Measurements from ENCODE around the gene MRI1. TPM values are rescaled to one million over a fixed set of nuclear protein-coding genes. Genes with fewer than 3 reads are reported as not detected.

The MRI1 gene
- total and polyA plus RNA-seq, 2 donors (not counting 3 experiments of a cell fraction or from before 2014, with no cell fraction given), result 56.2 to 63.2 TPM

GRCh38 chr19:13803038-13803437 lies 38.7 kb downstream of the MRI1 start:
- H3K36me3 ChIP-seq (ENCODE audit: control insufficient read depth in 2 of 2, extremely low read depth in 1 of 2, insufficient read depth in 2 of 2, low read length in 2 of 2), result peaks cover 3 to 34% of the 10 kb centered on the region in 2 experiments
- DNase-seq (ENCODE audit: low read depth, low spot score) (no peak), FAIRE-seq (no peak)
- intact Hi-C loops (cut with micrococcal nuclease), result no loop called here
- no peaks in the 10 kb centered on the region for H4K20me1 ChIP-seq (replicated peaks; ENCODE audit: control insufficient read depth, extremely low read depth, insufficient read depth, low read length)
- dilution Hi-C loops (cut with MboI; ENCODE audit: extremely low pct_ligation_motif_present, low sequenced_read_pairs), result no loop called here
- H3K27me3 ChIP-seq (ENCODE audit: control insufficient read depth in 2 of 2, insufficient read depth in 2 of 2, low read length in 2 of 2), result no peaks in the 10 kb centered on the region
- no peak overlapping the region for H3K27ac ChIP-seq (ENCODE audit: insufficient read depth, low read depth, low read length)
- POLR2A ChIA-PET, result no interaction called here
- H3K4me2 ChIP-seq (ENCODE audit: insufficient read depth, low read length), result no peak overlapping the region
- no peak for TF ChIP-seq GATA2 (IDR thresholded peaks at IDR 0.05; ENCODE audit: insufficient read depth, insufficient read length, low read depth, low read length)
- no peak for TF ChIP-seq FOS (IDR thresholded peaks at IDR 0.05; ENCODE audit: borderline replicate concordance, insufficient read depth, low read length)
- TF ChIP-seq EZH2 (IDR thresholded peaks at IDR 0.05; ENCODE audit: borderline replicate concordance, low read depth, low read length, severe bottlenecking), result no peak
- no peak for TF ChIP-seq POLR2A (IDR thresholded peaks at IDR 0.05; ENCODE audit: low read depth, low read length)
- no peak for TF ChIP-seq MAX (IDR thresholded peaks at IDR 0.05; ENCODE audit: insufficient read depth, insufficient read length)
- no peak for TF ChIP-seq POLR2AphosphoS5 (IDR thresholded peaks at IDR 0.05; ENCODE audit: insufficient read depth, low read depth, low read length)
- TF ChIP-seq MYC (IDR thresholded peaks at IDR 0.05; ENCODE audit: low read depth, low read length), result no peak
- no peak for TF ChIP-seq CTCF (IDR thresholded peaks at IDR 0.05; ENCODE audit: extremely low read depth in 1 of 2, insufficient read depth in 1 of 2, low read depth in 1 of 2, low read length in 2 of 2)
- no peak for TF ChIP-seq JUN (IDR thresholded peaks at IDR 0.05; ENCODE audit: borderline replicate concordance, insufficient read depth, insufficient read length, low read depth)
- H3K9ac ChIP-seq (replicated peaks; ENCODE audit: extremely low read depth, insufficient read depth, low read length), result no peak overlapping the region
- no TSS peak for BruUV-seq (replicated peaks)
- no peak overlapping the region for H2AFZ ChIP-seq (ENCODE audit: low read depth, low read length)
- H3K9me1 ChIP-seq (replicated peaks; ENCODE audit: control insufficient read depth, extremely low read depth, insufficient read depth, low read length), result no peaks in the 10 kb centered on the region
- H3K9me3 ChIP-seq (replicated peaks; ENCODE audit: control insufficient read depth, insufficient read depth, low read length), result no peaks in the 10 kb centered on the region
- no peaks in the 10 kb centered on the region for H3K79me2 ChIP-seq (ENCODE audit: control insufficient read depth, insufficient read depth, low read length)
- H3K4me3 ChIP-seq (replicated peaks in 1 of 3; ENCODE audit: insufficient read depth in 1 of 3, low read depth in 1 of 3, low read length in 3 of 3), result no peak overlapping the region
- CTCF ChIA-PET, result interaction anchor here (1.2 to 1.7 kb wide), 2 partner anchors 19 to 59 kb away, joined by 4 read pairs; no protein-coding TSS in a partner anchor
- H3K4me1 ChIP-seq (ENCODE audit: control insufficient read depth, extremely low read depth, insufficient read depth, low read length), result no peaks in the 10 kb centered on the region

Measured in endothelial cell of umbilical vein (primary cell).